GM19468 (cell line): ENCODE measurements around the gene ZBTB49.
"Not testable (repeated sequence)": the region's sequence is repeated elsewhere in the genome, so short reads cannot be mapped to it uniquely, and the experiment has no call there.

Source experiments
- ATAC-seq: cut with Tn5 transposase; IDR thresholded peaks from one replicate; pipeline ENCODE4 v1.9.1; 2021; ENCODE audit warnings: mild to moderate bottlenecking, moderate library complexity, moderate number of reproducible peaks; ENCODE audit not compliant: unreplicated experiment; ENCODE audit errors: extremely low read depth

The ZBTB49 gene

GRCh38 chr4:4289941-4290850, at the start of gene ZBTB49, which contains the start of gene LYAR:
TSS of gene ZBTB49 (plus strand) at chr4:4290251. CDS start at chr4:4299946, 9,695 bp downstream.
TSS of gene LYAR (minus strand) at chr4:4290154. CDS start at chr4:4283742, 6,412 bp downstream.
- ATAC-seq, result peak; percentile 80

- ATAC-seq, result no peak
Measured at GRCh38 chr4:4245172-4245571, 44.9 kb upstream of the ZBTB49 start.

- peak; percentile 6 for ATAC-seq
Measured at GRCh38 chr4:4247696-4248028, 42.4 kb upstream of the ZBTB49 start.

GRCh38 chr4:4248029-4248884, 41.8 kb upstream of the ZBTB49 start, which contains the start of gene TMEM128:
TSS of gene TMEM128 (minus strand) at chr4:4248223. CDS start at chr4:4248202, 21 bp downstream.
- peak; percentile 77 for ATAC-seq

- no peak for ATAC-seq
Measured at GRCh38 chr4:4248885-4249203, 41.2 kb upstream of the ZBTB49 start.

GRCh38 chr4:4249342-4249741, 40.7 kb upstream of the ZBTB49 start:
- not testable (repeated sequence) for ATAC-seq

GRCh38 chr4:4249866-4250265, 40.2 kb upstream of the ZBTB49 start:
- no peak for ATAC-seq

GRCh38 chr4:4254199-4254598, 35.9 kb upstream of the ZBTB49 start:
- ATAC-seq, result no peak

GRCh38 chr4:4254666-4255065, 35.4 kb upstream of the ZBTB49 start:
- ATAC-seq, result no peak

GRCh38 chr4:4256799-4257198, 33.3 kb upstream of the ZBTB49 start:
- no peak for ATAC-seq

- not testable (repeated sequence) for ATAC-seq
Measured at GRCh38 chr4:4257705-4258104, 32.3 kb upstream of the ZBTB49 start.

GRCh38 chr4:4259484-4260100, 30.5 kb upstream of the ZBTB49 start:
- no peak for ATAC-seq

GRCh38 chr4:4260185-4260751, 29.8 kb upstream of the ZBTB49 start:
- ATAC-seq, result peak; percentile 76

GRCh38 chr4:4267981-4268380, 22.1 kb upstream of the ZBTB49 start:
- no peak for ATAC-seq

- no peak for ATAC-seq
Measured at GRCh38 chr4:4268776-4269175, 21.3 kb upstream of the ZBTB49 start.

- no peak for ATAC-seq
Measured at GRCh38 chr4:4269331-4269731, 20.7 kb upstream of the ZBTB49 start.

GRCh38 chr4:4269856-4270255, 20.2 kb upstream of the ZBTB49 start:
- ATAC-seq, result no peak

GRCh38 chr4:4270529-4270928, 19.5 kb upstream of the ZBTB49 start:
- ATAC-seq, result no peak

GRCh38 chr4:4271912-4272311, 18.1 kb upstream of the ZBTB49 start:
- no peak for ATAC-seq

- ATAC-seq, result no peak
Measured at GRCh38 chr4:4274226-4274625, 15.8 kb upstream of the ZBTB49 start.
